ENCODE measurements around the gene ACAD9.

DNA sequence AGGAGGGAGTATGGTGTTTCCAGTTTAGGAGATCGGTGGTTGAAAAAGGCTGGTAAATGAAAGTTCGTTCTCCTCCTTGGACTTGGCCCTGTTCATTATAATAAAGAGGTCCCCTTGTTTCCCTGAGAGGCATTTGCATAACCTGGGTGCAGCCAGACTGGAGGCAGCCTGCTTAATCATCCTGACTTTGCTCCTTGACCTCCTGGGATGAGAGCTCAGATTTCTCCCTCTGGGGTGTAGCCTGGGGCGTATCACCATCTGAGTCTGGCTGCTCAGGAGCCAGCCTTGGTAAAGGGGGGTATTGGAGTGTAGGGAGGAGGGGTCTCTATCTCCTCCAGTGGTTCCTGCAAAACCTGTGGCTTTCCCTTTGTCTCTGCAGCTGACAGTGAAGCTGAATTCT is 21.3 kb upstream of the ACAD9 start:
- TF ChIP-seq POLR2A (IDR thresholded peaks at IDR 0.05; ENCODE audit: low read length) (no peak), GATA1 (IDR thresholded peaks at IDR 0.05; ENCODE audit: low read depth, low read length) (no peak)

All from erythroblast (primary cell).